ENCODE measurements around the gene NME5.
"Not testable (repeated sequence)": the region's sequence is repeated elsewhere in the genome, so short reads cannot be mapped to it uniquely, and the experiment has no call there.

Gene NME5, protein sequence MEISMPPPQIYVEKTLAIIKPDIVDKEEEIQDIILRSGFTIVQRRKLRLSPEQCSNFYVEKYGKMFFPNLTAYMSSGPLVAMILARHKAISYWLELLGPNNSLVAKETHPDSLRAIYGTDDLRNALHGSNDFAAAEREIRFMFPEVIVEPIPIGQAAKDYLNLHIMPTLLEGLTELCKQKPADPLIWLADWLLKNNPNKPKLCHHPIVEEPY
- total RNA-seq: 0 reads per million in 3 experiments

DNA sequence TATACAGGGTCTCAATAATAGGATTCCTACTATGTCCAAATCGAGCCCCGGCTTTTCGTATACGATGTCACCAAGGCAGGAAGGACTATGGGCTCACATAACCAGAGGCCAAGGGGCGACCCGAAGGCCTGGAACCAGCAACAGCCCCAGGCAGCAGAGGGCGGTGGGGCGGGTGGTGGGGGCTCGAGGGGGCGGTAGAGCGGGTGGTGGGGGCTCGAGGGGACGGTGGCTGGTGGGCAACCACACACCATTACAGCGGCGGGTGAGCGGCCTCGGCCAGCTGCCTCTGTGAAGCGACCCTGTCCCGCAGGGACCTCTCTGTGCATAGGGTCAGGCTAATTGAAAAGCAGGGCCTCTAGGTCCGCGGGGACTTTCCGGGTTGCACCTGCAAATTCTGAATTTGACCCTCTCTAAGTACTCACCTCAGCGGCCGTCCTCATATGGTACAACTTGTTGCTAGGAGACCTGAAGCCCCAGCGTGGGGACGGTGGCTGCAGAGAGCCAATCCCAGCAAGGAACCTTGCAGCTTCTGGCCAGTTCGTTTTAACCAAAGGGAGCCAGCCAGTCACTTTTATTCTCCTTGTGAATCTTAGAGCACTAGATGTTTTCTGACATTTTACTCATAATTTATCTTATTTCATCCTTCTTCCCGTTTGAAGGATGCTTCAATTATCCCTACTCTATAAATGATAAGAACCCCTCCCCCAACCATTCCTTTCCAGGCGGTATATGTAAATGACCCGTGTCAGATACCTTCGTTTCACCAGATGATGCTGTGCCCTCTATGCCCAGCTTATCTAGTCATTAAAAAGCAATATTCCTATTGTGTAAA lies at the start of gene NME5:
Gene NME5 (minus strand): TSS at position 480 of the 832 bp plus-strand sequence. CDS start 648 bp downstream, outside the sequence.
- no peak for DNase-seq

DNA sequence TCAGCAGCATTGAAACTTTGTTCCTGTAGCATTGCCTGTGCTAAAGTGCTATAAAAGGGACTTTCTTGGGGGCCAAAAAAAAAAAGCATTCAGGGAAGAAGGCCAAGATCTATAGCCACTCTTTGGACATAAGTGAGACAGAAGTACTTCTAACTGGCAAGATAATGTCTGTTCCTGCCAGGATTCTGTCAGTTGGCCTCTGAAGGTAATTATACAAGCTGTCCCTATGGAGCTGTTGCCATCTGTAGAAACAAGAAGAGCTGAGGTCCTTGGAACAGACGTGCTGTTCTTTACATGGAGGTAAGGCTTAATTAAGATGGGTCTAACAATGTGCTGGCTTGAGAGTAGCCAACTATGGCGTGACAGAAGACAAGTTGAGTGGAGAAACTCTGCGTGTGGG lies 49.4 kb upstream of the NME5 start:
- DNase-seq: no peak

GRCh38 chr5:138186002-138186447 lies 46.8 kb upstream of the NME5 start:
- no peak for DNase-seq

- DNase-seq: no peak
These were observed 43.6 kb upstream of the NME5 start for GRCh38 chr5:138182808-138183207.

- no peak for DNase-seq
These were observed 41.6 kb upstream of the NME5 start for GRCh38 chr5:138180841-138181240.

GRCh38 chr5:138180183-138180782 lies 41.1 kb upstream of the NME5 start:
- peak; percentile 9 for DNase-seq

DNA sequence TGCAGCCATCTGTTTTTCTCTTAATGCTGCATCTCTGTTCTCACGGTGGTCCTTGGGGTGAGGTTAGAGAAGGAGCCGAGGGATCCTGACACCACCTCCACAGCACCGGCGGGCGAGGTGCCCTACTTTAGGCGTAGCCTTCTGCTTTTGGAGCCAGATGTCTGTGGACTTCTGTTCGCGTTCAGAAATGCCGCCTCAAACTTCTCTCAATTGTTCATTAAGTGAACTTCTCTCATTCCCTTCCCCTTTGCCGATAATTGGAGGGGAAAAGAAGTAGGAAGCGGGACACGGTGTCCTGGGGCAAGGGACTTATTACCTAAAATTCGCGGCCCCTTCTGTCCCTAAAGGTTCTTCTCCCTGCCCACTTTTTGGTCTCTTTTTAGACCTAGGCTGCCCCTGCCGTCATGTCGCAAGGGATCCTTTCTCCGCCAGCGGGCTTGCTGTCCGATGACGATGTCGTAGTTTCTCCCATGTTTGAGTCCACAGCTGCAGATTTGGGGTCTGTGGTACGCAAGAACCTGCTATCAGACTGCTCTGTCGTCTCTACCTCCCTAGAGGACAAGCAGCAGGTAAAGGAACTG lies 40.1 kb upstream of the NME5 start:
- no peak for DNase-seq

DNA sequence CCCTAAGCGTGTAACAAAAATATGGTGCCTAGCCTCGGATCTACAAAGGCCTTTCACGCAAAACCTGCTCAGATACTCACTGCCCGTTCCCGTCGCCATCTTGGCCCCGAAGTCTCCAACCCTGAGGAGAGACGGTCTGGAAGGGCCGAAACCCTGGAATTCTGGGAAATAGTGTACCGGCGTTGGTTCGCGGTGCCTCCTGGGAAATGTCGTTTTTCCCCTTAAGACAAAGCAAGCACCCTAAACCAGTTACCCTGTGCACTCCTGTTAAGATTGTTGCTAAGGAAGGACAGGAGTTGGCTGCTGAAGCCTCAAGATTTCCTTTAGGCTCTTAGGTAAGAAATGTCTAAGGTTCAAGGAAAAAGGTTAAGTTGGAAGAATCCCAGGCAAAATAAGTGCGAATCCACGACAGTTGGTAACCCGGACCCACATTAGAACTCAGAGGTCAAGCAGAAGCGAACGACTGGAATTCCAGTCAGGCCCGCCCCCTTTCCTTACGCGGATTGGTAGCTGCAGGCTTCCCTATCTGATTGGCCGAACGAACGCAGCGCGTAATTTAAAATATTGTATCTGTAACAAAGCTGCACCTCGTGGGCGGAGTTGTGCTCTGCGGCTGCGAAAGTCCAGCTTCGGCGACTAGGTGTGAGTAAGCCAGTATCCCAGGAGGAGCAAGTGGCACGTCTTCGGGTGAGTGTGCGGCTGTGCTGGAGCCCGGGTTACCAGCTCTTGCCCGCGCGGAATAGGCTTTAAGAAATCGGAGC lies 39.5 kb upstream of the NME5 start, which contains the start of the genes BRD8 and KIF20A:
Gene BRD8 (minus strand): TSS at position 115 of the 761 bp plus-strand sequence. CDS start 16 bp downstream, at position 99.
Gene KIF20A (plus strand): TSS at position 597 of the 761 bp plus-strand sequence. CDS start 569 bp downstream, outside the sequence.
- peak; percentile 84 for DNase-seq

- no peak for DNase-seq
These were observed 38.8 kb upstream of the NME5 start for GRCh38 chr5:138177941-138178515.

GRCh38 chr5:138170299-138170698 lies 31.1 kb upstream of the NME5 start:
- DNase-seq: no peak

- no peak for DNase-seq
These were observed 29.9 kb upstream of the NME5 start for GRCh38 chr5:138169124-138169523.

- DNase-seq: no peak
These were observed 24.5 kb upstream of the NME5 start for GRCh38 chr5:138163721-138164120.

DNA sequence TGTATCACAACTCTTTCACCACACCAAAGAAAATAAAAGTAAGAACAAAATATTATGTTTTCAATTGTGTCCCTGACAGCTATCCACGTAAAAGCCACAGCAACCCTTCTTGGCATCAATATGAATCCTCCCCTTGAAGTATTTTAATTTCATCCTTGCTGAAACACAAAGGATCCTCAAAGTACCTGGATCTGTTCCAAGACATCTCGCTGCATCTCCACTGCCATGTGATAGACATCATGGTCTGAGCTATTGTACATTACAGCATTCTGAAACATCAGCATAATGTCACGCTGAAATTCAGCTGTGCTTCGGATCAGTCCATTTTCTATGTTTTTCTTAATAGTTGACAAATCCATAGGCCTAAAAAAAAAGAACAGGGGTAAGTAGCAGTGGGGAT lies 21.5 kb upstream of the NME5 start:
- no peak for DNase-seq

DNA sequence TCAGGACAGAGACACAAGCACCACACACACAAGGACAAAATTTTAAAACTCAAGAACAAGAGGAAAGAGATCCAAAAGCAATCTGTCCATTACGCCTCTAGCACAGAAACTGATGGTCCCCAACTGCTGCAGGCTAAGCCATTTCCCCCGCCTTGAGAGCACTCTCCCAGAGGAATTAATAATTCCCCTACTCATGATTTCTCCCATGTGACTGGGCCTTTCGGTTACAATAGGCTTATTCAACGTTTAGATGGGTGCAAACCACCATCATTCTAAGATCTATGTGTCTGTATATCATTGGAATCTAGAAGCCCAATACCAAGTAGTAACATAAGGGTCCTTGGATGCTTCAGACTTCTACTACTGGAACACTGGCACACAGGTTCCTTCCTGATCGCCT lies 20.4 kb upstream of the NME5 start:
- no peak for DNase-seq

DNA sequence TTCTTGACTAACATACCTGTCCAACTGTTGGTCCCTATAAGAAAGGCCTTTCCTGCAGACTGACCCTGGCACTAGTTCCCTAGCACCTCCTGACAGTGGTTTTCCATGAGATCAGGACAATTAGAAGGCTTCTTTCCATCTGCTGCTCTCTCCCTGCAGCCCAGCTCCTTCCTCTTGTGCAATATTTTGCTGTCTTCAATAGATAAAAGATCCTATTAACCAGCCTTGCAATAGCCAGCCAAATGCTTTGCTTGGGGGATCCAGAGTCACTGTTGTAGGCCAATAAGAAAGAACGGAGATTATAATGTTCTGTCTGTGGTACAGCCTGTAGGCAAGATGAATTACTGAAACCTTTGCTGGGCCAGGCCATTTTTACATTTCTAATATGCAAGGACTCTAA lies 18.4 kb upstream of the NME5 start:
- DNase-seq: no peak

GRCh38 chr5:138155977-138156376 lies 16.7 kb upstream of the NME5 start:
- DNase-seq: not testable (repeated sequence)

DNA sequence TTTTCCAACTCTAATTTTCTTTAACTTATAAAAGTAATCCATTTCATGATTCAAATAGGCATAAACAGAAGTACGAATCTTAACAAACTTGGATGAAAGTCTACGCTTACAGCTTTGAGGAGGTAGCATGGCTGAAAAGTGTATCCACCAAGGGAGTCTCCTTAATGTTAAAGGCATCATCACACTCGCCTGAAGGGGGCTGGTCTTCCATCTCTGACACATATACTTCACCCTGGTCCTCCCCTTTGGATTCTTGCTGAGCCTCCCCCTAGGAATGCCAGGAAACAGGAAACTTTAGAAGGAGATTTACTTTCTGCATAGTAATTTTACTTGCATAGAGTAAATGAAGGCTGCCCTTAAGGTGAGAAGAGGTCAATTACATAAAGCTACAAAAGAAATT lies 10.3 kb upstream of the NME5 start:
- no peak for DNase-seq

DNA sequence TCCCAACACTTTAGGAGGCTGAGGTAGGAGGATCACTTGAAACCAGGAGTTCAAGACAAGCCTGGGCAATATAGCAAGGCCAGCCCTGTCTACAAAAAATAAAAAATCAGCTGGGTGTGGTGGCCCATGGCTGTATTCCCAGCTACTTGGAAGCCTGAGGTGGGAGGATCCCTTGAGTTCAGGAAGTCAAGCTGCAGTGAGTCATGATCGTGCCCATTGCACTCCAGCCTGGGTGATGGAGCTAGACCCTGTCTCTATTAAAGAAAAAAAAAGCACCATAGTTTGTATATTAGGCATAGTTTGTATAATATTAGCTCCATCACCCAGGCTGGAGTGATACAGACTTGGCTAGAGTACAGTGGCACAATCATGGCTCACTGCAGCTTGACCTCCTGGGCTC lies 9.6 kb upstream of the NME5 start:
- DNase-seq: no peak

DNA sequence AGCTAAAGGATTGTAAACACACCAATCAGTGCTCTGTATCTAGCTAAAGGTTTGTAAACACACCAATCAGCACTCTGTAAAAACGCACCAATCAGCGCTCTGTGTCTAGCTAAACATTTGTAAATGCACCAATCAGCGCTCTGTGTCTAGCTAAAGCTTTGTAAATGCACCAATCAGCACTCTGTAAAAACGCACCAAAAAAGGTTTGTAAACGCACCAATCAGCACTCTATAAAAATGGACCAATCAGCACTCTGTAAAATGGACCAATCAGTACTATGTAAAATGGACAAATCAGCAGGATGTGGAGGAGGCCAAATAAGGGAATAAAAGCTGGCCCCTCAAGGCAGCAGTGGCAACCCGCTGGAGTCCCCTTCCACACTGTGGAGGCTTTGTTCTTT lies 4.3 kb upstream of the NME5 start:
- not testable (repeated sequence) for DNase-seq

DNA sequence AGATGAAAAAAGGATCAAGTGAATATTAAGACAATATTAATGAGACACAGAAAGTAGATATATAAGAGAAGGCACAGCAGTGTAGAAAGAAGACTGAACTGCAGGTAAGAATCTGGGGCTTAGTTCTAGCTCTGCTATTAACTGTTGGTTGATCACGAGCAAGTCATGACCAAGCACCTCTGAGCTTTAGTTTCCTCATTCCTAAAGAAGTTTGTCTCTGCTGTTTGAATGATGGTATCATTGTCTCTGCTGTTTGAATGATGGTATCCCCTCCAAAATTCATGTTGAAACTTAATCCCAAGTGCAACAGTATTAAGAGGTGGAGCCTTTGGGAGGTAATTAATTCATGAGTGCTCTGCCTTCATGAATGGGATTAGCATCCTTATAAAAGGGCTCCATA lies 2.5 kb upstream of the NME5 start:
- no peak for DNase-seq

DNA sequence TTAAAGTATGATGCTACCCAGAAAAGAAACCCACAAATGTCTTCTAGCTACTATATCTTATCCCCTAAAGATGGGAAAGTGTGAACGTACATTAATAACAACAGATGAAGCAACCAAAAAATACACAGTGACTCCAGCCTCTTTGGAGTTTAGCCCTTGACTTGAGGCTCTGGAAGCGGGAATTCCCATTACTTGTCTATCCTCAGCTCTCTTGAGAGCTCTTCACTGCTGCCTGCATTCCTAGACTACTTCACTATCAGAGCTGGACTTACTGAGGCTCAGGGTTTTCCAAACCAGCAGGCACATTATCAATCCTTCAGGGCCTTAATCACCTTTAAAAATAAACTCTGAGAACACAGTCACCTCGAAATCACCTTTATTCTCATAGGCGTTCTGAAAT lies 1.0 kb upstream of the NME5 start:
- no peak for DNase-seq

- DNase-seq: no peak
These were observed 508 bp upstream of the NME5 start for GRCh38 chr5:138139781-138140090.
